ENCODE measurements around the gene ITGAE. TPM values are rescaled to one million over a fixed set of nuclear protein-coding genes. Genes with fewer than 3 reads are reported as not detected.

Gene ITGAE
- total and polyA plus RNA-seq, 2 experiments from 2014 or later: 11.7 to 44.9 TPM

- Histone ChIP-seq H3K4me2 (peak overlapping the region; percentile 44), H3K4me1 (ENCODE audit: insufficient read depth) (peaks cover 11% of the 10 kb centered on the region), H3F3A (replicated peaks; ENCODE audit: low read depth) (peaks cover 8% of the 10 kb centered on the region; the same call in 1 of the 2 replicates), H2AFZ (peak overlapping the region; percentile 87), H3K27ac (ENCODE audit: low read depth) (no peak overlapping the region), H3K27me3 (ENCODE audit: insufficient read depth) (no peaks in the 10 kb centered on the region), H4K20me1 (replicated peaks; ENCODE audit: insufficient read depth) (peaks cover 24% of the 10 kb centered on the region; the same call in 1 of the 2 replicates), H3K36me3 (ENCODE audit: insufficient read depth) (peaks cover 19% of the 10 kb centered on the region), H3K9me2 (ENCODE audit: insufficient read depth) (no peaks in the 10 kb centered on the region), H3K79me2 (replicated peaks; ENCODE audit: insufficient read depth) (peaks cover 39% of the 10 kb centered on the region), H3K4me3 (peak overlapping the region; percentile 82)
- no peaks in the 10 kb centered on the region for H3K9me3 Mint-ChIP-seq
- peaks cover 31% of the 10 kb centered on the region for H3K36me3 Mint-ChIP-seq (ENCODE audit: low read depth)
- peak overlapping the region; percentile 95; the same call in 2 of the 3 replicates for H3K4me3 Mint-ChIP-seq
- ATAC-seq (no peak), DNase-seq (ENCODE audit: low spot score) (no peak)
- H3K4me1 Mint-ChIP-seq: peaks cover 19% of the 10 kb centered on the region
- no peak overlapping the region for H3K27ac Mint-ChIP-seq
- peaks cover 12% of the 10 kb centered on the region for H3K27me3 Mint-ChIP-seq (ENCODE audit: insufficient read depth, low read depth, poor library complexity)
- TF ChIP-seq JUNB (IDR thresholded peaks at IDR 0.05; ENCODE audit: unreplicated experiment): no peak
- no peak for TF ChIP-seq POLR2AphosphoS5 (IDR thresholded peaks at IDR 0.05; ENCODE audit: low read depth)
- TF ChIP-seq NANOG (IDR thresholded peaks at IDR 0.05; ENCODE audit: borderline replicate concordance): no peak
- TF ChIP-seq CREB1 (CRISPR knock-in tag; IDR thresholded peaks at IDR 0.05; ENCODE audit: low read depth): no peak
- TF ChIP-seq STAT1 (IDR thresholded peaks at IDR 0.05; ENCODE audit: unreplicated experiment): no peak
- TF ChIP-seq, protein P1, sequence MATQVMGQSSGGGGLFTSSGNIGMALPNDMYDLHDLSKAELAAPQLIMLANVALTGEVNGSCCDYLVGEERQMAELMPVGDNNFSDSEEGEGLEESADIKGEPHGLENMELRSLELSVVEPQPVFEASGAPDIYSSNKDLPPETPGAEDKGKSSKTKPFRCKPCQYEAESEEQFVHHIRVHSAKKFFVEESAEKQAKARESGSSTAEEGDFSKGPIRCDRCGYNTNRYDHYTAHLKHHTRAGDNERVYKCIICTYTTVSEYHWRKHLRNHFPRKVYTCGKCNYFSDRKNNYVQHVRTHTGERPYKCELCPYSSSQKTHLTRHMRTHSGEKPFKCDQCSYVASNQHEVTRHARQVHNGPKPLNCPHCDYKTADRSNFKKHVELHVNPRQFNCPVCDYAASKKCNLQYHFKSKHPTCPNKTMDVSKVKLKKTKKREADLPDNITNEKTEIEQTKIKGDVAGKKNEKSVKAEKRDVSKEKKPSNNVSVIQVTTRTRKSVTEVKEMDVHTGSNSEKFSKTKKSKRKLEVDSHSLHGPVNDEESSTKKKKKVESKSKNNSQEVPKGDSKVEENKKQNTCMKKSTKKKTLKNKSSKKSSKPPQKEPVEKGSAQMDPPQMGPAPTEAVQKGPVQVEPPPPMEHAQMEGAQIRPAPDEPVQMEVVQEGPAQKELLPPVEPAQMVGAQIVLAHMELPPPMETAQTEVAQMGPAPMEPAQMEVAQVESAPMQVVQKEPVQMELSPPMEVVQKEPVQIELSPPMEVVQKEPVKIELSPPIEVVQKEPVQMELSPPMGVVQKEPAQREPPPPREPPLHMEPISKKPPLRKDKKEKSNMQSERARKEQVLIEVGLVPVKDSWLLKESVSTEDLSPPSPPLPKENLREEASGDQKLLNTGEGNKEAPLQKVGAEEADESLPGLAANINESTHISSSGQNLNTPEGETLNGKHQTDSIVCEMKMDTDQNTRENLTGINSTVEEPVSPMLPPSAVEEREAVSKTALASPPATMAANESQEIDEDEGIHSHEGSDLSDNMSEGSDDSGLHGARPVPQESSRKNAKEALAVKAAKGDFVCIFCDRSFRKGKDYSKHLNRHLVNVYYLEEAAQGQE (IDR thresholded peaks at IDR 0.05; ENCODE audit: unreplicated experiment): no peak
- TF ChIP-seq EZH2phosphoT487 (IDR thresholded peaks at IDR 0.05; ENCODE audit: unreplicated experiment): no peak
- TF ChIP-seq, protein P2, sequence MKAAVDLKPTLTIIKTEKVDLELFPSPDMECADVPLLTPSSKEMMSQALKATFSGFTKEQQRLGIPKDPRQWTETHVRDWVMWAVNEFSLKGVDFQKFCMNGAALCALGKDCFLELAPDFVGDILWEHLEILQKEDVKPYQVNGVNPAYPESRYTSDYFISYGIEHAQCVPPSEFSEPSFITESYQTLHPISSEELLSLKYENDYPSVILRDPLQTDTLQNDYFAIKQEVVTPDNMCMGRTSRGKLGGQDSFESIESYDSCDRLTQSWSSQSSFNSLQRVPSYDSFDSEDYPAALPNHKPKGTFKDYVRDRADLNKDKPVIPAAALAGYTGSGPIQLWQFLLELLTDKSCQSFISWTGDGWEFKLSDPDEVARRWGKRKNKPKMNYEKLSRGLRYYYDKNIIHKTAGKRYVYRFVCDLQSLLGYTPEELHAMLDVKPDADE (IDR thresholded peaks at IDR 0.05): no peak
- TF ChIP-seq, protein P3, sequence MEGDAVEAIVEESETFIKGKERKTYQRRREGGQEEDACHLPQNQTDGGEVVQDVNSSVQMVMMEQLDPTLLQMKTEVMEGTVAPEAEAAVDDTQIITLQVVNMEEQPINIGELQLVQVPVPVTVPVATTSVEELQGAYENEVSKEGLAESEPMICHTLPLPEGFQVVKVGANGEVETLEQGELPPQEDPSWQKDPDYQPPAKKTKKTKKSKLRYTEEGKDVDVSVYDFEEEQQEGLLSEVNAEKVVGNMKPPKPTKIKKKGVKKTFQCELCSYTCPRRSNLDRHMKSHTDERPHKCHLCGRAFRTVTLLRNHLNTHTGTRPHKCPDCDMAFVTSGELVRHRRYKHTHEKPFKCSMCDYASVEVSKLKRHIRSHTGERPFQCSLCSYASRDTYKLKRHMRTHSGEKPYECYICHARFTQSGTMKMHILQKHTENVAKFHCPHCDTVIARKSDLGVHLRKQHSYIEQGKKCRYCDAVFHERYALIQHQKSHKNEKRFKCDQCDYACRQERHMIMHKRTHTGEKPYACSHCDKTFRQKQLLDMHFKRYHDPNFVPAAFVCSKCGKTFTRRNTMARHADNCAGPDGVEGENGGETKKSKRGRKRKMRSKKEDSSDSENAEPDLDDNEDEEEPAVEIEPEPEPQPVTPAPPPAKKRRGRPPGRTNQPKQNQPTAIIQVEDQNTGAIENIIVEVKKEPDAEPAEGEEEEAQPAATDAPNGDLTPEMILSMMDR (conservative IDR thresholded peaks at IDR 0.05; ENCODE audit: low read depth in 2 of 2): no peak
- TF ChIP-seq ZNF462 (CRISPR knock-in tag; IDR thresholded peaks at IDR 0.05): no peak
- TF ChIP-seq ZNF331 (CRISPR knock-in tag; IDR thresholded peaks at IDR 0.05; ENCODE audit: low read depth): no peak
- no peak for TF ChIP-seq EZH2 (IDR thresholded peaks at IDR 0.05; ENCODE audit: low read depth, unreplicated experiment)
- TF ChIP-seq ZNF114 (CRISPR knock-in tag; IDR thresholded peaks at IDR 0.05): no peak
Observed at GRCh38 chr17:3846437-3847164, 45.6 kb upstream of the ITGAE start.

All from GM23338 (cell line).